HepG2 (cell line): ENCODE measurements around the gene TNFRSF18. TPM values are rescaled to one million over a fixed set of nuclear protein-coding genes. Genes with fewer than 3 reads are reported as not detected.

Experiments used
- ADNP ChIP-seq: sonication (generic); formaldehyde crosslinking; IDR thresholded peaks from 2 replicates; pipeline ENCODE4 v1.4.0; 2020; ENCODE audit warnings: missing genetic modification reagents
- KDM3A ChIP-seq: IDR thresholded peaks from 2 replicates; pipeline ENCODE4 v1.6.1; 2018; ENCODE audit warnings: low read depth, missing compliant biosample characterization
- KDM5B ChIP-seq: sonication (generic); formaldehyde crosslinking; IDR thresholded peaks from 2 replicates; pipeline ENCODE4 v1.4.0; 2020; ENCODE audit warnings: missing genetic modification reagents, mild to moderate bottlenecking, borderline replicate concordance
- MTF2 ChIP-seq: sonication (generic); formaldehyde crosslinking; IDR thresholded peaks from 2 replicates; pipeline ENCODE4 v1.5.0; 2020; ENCODE audit warnings: missing genetic modification reagents, borderline replicate concordance
- NKX3-1 ChIP-seq: sonication (generic); formaldehyde crosslinking; IDR thresholded peaks from 2 replicates; pipeline ENCODE4 v1.5.0; 2020; ENCODE audit warnings: missing genetic modification reagents
- TMF1 ChIP-seq: sonication (generic); formaldehyde crosslinking; IDR thresholded peaks from 2 replicates; pipeline ENCODE4 v1.8.1; 2022; ENCODE audit warnings: low read depth, missing genetic modification reagents
- U2AF1 ChIP-seq: fragments of 200-400 bp; formaldehyde crosslinking; optimal IDR thresholded peaks from 2 replicates; pipeline ENCODE3; 2017; ENCODE audit warnings: mild to moderate bottlenecking, low read depth, low read length
- ZNF441 ChIP-seq: sonication (generic); formaldehyde crosslinking; IDR thresholded peaks from 2 replicates; pipeline ENCODE4 v1.7.0; 2021; ENCODE audit warnings: missing genetic modification reagents, borderline replicate concordance
- ZNF530 ChIP-seq: sonication (generic); formaldehyde crosslinking; IDR thresholded peaks from 2 replicates; pipeline ENCODE4 v1.5.0; 2020; ENCODE audit warnings: low read depth, mild to moderate bottlenecking, missing genetic modification reagents
- ZNF546 ChIP-seq: sonication (generic); formaldehyde crosslinking; conservative IDR thresholded peaks from 2 replicates; pipeline ENCODE4 v1.8.1; 2023; ENCODE audit warnings: mild to moderate bottlenecking, missing genetic modification reagents
- ZNF670 ChIP-seq: sonication (generic); formaldehyde crosslinking; IDR thresholded peaks from 2 replicates; pipeline ENCODE4 v1.8.0; 2022; ENCODE audit warnings: mild to moderate bottlenecking, missing genetic modification reagents, borderline replicate concordance
- ZNF678 ChIP-seq: sonication (generic); formaldehyde crosslinking; IDR thresholded peaks from 2 replicates; pipeline ENCODE4 v1.4.0; 2020; ENCODE audit warnings: mild to moderate bottlenecking, missing genetic modification reagents
- ZNF724P ChIP-seq: sonication (generic); formaldehyde crosslinking; IDR thresholded peaks from 2 replicates; pipeline ENCODE4 v1.8.0; 2022; ENCODE audit warnings: missing genetic modification reagents, borderline replicate concordance
- ZNF790 ChIP-seq: sonication (generic); formaldehyde crosslinking; IDR thresholded peaks from 2 replicates; pipeline ENCODE4 v1.8.0; 2022; ENCODE audit warnings: missing genetic modification reagents, mild to moderate bottlenecking, borderline replicate concordance
- polyA plus RNA-seq, 8 experiments: library from polyadenylated mRNA; depleted of rRNA in 3 of 8; stranded (reverse) in 7 of 8; unstranded in 1 of 8; fragments of >200 nt; fragmentation: Illumina TruSeq in 4 of 8; extraction: Trizol in 4 of 8; gene quantifications; 2 replicates each; pipeline versions ENCODE4 v1.2.1 to v1.2.3, GENCODE V29; 2011 to 2016; ENCODE audit warnings: low read depth in 4 of 8, missing spikeins in 1 of 8, mixed read lengths in 1 of 8; ENCODE audit not compliant: insufficient read depth in 1 of 8
- total RNA-seq, 5 experiments: library from RNA; depleted of rRNA; stranded (reverse); fragments of >200 nt; fragmentation: Illumina TruSeq; extraction: Trizol; gene quantifications; 2 replicates each; pipeline ENCODE4 v1.2.3, GENCODE V29; 2016; ENCODE audit warnings: low read depth in 1 of 5
- TF ChIP-seq, protein P1 (sequence below): sonication (generic); formaldehyde crosslinking; IDR thresholded peaks from 2 replicates; pipeline ENCODE4 v1.8.1; 2023; ENCODE audit warnings: mild to moderate bottlenecking, inconsistent platforms, moderate library complexity, missing genetic modification reagents, borderline replicate concordance
- TF ChIP-seq, protein P2 (sequence below): sonication (generic); formaldehyde crosslinking; IDR thresholded peaks from one replicate; pipeline ENCODE4 v1.5.1; 2020; ENCODE audit warnings: mild to moderate bottlenecking, missing genetic modification reagents; ENCODE audit errors: not compliant biosample characterization
- TF ChIP-seq, protein P3 (sequence below): sonication (generic); formaldehyde crosslinking; IDR thresholded peaks from 2 replicates; pipeline ENCODE4 v1.4.0; 2020; ENCODE audit warnings: missing genetic modification reagents

Gene TNFRSF18
- total and polyA plus RNA-seq, 2 of the 13 experiments (the other 11 are each of a cell fraction or from before 2014, with no cell fraction given): not detected

DNA sequence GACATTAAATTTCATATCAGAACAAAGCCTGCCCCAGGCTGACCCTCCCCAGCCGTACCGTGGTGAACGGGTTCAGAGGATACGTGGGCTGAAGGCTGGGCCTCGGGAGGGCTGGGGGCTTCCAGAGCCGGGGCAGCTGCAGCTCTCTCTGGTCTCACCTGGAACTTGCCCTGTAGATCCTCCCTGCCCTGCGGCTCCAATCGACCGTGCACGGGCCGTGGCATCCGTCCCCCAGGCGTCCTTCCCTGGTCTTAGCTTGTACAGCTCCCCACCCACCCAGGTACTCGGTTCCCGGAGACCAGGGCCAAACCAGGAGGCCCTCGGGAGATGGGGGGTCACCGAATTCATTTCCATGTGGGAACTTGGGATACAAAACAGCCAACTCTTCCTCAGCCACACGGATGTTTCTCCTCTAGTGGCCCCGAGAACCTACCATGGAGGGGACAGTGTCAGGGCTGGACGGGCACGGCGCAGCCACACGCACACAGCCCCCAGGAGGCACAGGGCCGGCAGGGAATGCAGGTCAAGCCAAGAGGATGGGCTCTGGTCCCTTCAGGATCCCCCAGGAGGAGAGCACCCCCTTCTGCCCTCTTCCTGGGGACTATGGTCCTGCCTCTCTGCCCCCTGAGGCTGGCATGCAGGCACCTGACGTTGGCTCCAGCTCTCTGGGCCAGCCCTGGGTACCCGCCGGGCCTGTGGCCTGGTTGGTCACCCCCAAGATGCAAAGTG lies 28.8 kb upstream of the TNFRSF18 start (continued):
- TF ChIP-seq, protein P1, sequence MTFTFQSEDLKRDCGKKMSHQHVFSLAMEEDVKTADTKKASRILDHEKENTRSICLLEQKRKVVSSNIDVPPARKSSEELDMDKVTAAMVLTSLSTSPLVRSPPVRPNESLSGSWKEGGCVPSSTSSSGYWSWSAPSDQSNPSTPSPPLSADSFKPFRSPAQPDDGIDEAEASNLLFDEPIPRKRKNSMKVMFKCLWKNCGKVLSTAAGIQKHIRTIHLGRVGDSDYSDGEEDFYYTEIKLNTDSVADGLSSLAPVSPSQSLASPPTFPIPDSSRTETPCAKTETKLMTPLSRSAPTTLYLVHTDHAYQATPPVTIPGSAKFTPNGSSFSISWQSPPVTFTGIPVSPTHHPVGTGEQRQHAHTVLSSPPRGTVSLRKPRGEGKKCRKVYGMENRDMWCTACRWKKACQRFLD: no peak
- TF ChIP-seq MTF2 (CRISPR knock-in tag): no peak
- TF ChIP-seq, protein P2, sequence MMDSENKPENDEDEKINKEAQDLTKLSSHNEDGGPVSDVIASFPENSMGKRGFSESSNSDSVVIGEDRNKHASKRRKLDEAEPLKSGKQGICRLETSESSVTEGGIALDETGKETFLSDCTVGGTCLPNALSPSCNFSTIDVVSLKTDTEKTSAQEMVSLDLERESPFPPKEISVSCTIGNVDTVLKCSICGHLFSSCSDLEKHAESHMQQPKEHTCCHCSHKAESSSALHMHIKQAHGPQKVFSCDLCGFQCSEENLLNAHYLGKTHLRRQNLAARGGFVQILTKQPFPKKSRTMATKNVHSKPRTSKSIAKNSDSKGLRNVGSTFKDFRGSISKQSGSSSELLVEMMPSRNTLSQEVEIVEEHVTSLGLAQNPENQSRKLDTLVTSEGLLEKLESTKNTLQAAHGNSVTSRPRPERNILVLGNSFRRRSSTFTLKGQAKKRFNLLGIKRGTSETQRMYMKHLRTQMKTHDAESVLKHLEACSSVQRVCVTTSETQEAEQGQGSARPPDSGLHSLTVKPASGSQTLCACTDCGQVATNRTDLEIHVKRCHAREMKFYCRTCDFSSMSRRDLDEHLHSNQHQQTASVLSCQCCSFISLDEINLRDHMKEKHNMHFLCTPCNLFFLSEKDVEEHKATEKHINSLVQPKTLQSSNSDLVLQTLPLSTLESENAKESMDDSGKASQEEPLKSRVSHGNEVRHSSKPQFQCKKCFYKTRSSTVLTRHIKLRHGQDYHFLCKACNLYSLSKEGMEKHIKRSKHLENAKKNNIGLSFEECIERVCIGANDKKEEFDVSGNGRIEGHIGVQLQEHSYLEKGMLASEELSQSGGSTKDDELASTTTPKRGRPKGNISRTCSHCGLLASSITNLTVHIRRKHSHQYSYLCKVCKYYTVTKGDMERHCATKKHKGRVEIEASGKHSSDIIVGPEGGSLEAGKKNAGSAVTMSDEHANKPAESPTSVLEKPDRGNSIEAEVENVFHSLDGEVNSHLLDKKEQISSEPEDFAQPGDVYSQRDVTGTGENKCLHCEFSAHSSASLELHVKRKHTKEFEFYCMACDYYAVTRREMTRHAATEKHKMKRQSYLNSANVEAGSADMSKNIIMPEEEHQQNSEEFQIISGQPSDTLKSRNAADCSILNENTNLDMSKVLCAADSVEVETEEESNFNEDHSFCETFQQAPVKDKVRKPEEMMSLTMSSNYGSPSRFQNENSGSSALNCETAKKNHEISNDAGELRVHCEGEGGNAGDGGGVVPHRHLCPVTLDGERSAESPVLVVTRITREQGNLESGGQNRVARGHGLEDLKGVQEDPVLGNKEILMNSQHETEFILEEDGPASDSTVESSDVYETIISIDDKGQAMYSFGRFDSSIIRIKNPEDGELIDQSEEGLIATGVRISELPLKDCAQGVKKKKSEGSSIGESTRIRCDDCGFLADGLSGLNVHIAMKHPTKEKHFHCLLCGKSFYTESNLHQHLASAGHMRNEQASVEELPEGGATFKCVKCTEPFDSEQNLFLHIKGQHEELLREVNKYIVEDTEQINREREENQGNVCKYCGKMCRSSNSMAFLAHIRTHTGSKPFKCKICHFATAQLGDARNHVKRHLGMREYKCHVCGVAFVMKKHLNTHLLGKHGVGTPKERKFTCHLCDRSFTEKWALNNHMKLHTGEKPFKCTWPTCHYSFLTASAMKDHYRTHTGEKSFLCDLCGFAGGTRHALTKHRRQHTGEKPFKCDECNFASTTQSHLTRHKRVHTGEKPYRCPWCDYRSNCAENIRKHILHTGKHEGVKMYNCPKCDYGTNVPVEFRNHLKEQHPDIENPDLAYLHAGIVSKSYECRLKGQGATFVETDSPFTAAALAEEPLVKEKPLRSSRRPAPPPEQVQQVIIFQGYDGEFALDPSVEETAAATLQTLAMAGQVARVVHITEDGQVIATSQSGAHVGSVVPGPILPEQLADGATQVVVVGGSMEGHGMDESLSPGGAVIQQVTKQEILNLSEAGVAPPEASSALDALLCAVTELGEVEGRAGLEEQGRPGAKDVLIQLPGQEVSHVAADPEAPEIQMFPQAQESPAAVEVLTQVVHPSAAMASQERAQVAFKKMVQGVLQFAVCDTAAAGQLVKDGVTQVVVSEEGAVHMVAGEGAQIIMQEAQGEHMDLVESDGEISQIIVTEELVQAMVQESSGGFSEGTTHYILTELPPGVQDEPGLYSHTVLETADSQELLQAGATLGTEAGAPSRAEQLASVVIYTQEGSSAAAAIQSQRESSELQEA: no peak
- TF ChIP-seq ZNF678 (CRISPR knock-in tag): no peak
- no peak for TF ChIP-seq U2AF1
- no peak for TF ChIP-seq ZNF546 (CRISPR knock-in tag)
- TF ChIP-seq, protein P3, sequence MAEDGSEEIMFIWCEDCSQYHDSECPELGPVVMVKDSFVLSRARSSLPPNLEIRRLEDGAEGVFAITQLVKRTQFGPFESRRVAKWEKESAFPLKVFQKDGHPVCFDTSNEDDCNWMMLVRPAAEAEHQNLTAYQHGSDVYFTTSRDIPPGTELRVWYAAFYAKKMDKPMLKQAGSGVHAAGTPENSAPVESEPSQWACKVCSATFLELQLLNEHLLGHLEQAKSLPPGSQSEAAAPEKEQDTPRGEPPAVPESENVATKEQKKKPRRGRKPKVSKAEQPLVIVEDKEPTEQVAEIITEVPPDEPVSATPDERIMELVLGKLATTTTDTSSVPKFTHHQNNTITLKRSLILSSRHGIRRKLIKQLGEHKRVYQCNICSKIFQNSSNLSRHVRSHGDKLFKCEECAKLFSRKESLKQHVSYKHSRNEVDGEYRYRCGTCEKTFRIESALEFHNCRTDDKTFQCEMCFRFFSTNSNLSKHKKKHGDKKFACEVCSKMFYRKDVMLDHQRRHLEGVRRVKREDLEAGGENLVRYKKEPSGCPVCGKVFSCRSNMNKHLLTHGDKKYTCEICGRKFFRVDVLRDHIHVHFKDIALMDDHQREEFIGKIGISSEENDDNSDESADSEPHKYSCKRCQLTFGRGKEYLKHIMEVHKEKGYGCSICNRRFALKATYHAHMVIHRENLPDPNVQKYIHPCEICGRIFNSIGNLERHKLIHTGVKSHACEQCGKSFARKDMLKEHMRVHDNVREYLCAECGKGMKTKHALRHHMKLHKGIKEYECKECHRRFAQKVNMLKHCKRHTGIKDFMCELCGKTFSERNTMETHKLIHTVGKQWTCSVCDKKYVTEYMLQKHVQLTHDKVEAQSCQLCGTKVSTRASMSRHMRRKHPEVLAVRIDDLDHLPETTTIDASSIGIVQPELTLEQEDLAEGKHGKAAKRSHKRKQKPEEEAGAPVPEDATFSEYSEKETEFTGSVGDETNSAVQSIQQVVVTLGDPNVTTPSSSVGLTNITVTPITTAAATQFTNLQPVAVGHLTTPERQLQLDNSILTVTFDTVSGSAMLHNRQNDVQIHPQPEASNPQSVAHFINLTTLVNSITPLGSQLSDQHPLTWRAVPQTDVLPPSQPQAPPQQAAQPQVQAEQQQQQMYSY (CRISPR knock-in tag): no peak
- no peak for TF ChIP-seq ZNF670 (CRISPR knock-in tag)
- TF ChIP-seq KDM3A (CRISPR knock-in tag): no peak
- TF ChIP-seq ZNF441 (CRISPR knock-in tag): no peak
- TF ChIP-seq TMF1 (CRISPR knock-in tag): no peak
- no peak for TF ChIP-seq ZNF724P
- no peak for TF ChIP-seq ZNF790
- no peak for TF ChIP-seq ADNP (CRISPR knock-in tag)
- no peak for TF ChIP-seq KDM5B (CRISPR knock-in tag)
- no peak for TF ChIP-seq NKX3-1 (CRISPR knock-in tag)
- TF ChIP-seq ZNF530 (CRISPR knock-in tag): no peak
